HAP-1 (cell line): ENCODE results near the gene FOCAD.
A peak's percentile ranks its signal among the peaks of the same experiment; 100 is the strongest.
"Not testable (repeated sequence)": the region's sequence is repeated elsewhere in the genome, so short reads cannot be mapped to it uniquely, and the experiment has no call there.

Experiments used
- DNase-seq, 2 experiments: peaks; one replicate each; pipeline ENCODE4 v3.0.0-alpha.2; 2016 to 2020; ENCODE audit warnings: low spot score in 2 of 2
- H3K27me3 ChIP-seq: fragments of 250-450 bp; sonication (Bioruptor Pico); 2 replicates; pipeline ENCODE4 v1.5.1; 2020; ENCODE audit warnings: low read depth, mild to moderate bottlenecking, moderate library complexity
- H3K36me3 ChIP-seq: fragments of 250-450 bp; sonication (Bioruptor Pico); replicated peaks from 2 replicates; pipeline ENCODE4 v1.5.1; 2020; ENCODE audit warnings: mild to moderate bottlenecking
- H3K4me1 ChIP-seq: fragments of 250-450 bp; sonication (Bioruptor Pico); 2 replicates; pipeline ENCODE4 v1.5.1; 2020; ENCODE audit warnings: mild to moderate bottlenecking
- H3K4me3 ChIP-seq: fragments of 250-450 bp; sonication (Bioruptor Pico); 2 replicates; pipeline ENCODE4 v1.5.1; 2020; ENCODE audit warnings: mild to moderate bottlenecking, moderate library complexity
- H3K9me3 ChIP-seq: fragments of 250-450 bp; sonication (Bioruptor Pico); 2 replicates; pipeline ENCODE4 v1.5.1; 2020; ENCODE audit warnings: mild to moderate bottlenecking, moderate library complexity
- in situ Hi-C: fragments of 300-500 bp; cut with MboI; formaldehyde crosslinking; loops from 3 replicates; pipeline ENCODE4 v1.14.3; 2020; ENCODE audit warnings: low sequenced_read_pairs, inconsistent platforms, mixed read lengths

The FOCAD gene

GRCh38 chr9:20929276-20929675 lies 245.2 kb downstream of the FOCAD start:
- H3K36me3 ChIP-seq, result no peaks in the 10 kb centered on the region; the same call in 1 of the 2 replicates
- no peak overlapping the region for H3K4me3 ChIP-seq
- DNase-seq, result no peak
- in situ Hi-C loops, result no loop called here
- H3K27me3 ChIP-seq, result no peaks in the 10 kb centered on the region
- H3K9me3 ChIP-seq, result no peaks in the 10 kb centered on the region
- H3K4me1 ChIP-seq, result no peaks in the 10 kb centered on the region

DNA sequence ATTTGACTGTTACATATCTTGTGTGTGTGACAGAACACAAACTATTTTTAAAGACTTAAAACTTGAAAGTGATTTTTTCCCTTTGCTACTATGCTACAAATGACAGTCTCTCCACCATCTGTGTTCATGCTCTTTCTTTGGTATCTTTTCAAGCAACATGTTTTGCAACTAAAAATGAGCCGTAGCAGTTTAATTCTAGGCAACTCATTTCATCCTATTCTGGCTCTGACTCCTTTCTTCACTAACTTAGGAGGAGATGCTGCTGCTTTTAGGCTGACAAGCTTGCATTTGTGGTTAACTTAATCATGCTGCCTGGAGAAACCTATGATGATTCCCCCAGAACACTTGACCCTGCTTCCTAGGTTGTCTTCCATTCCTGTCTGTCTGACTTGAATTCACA lies 246.8 kb downstream of the FOCAD start:
- no peaks in the 10 kb centered on the region for H3K4me1 ChIP-seq
- no peaks in the 10 kb centered on the region for H3K27me3 ChIP-seq
- in situ Hi-C loops, result no loop called here
- H3K36me3 ChIP-seq, result no peaks in the 10 kb centered on the region; the same call in 1 of the 2 replicates
- H3K9me3 ChIP-seq, result no peaks in the 10 kb centered on the region
- no peak for DNase-seq
- H3K4me3 ChIP-seq, result no peak overlapping the region

DNA sequence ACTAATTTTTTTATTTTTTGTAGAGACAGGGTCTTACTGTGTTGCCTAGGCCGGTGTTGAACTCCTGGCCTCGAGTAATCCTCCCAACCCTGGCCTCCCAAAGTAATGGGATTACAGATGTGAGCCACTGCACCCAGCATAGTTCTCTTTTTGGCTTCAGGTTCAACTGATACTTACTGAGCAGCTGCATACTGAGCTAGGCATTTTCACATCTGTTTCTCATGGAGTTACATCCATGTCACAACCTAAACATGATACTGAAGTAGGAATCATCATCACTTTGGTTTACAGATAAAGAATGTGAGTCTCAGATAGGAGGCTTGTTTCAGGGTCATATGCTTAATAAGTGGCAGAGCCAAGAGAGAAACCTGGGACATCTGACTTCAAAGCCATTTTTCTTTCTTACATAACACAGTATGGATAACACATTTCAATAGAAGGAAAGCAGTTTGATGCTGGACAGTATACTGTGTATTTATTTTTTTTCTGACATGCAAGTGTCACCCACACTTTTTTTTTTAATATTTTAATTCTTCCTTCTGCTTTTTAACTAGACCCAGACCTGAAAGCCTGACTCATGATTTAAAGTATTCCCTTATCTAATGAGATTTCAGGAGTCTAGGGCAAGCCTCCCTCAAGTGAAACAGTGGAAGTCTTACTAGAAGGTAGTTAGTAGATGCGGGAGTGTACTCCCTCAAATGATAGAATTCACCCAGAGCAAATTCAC lies 256.6 kb downstream of the FOCAD start:
- in situ Hi-C loops, result loop anchor here (10.0 kb wide), 1 partner anchor 586 kb away; no protein-coding TSS in a partner anchor

GRCh38 chr9:20941174-20941690 lies 257.2 kb downstream of the FOCAD start:
- in situ Hi-C loops, result loop anchor here (10.0 kb wide), 1 partner anchor 586 kb away; no protein-coding TSS in a partner anchor

More for the DNA sequence above, 256.6 kb downstream of the FOCAD start:
- Histone ChIP-seq H3K9me3 (no peaks in the 10 kb centered on the region), H3K4me3 (no peak overlapping the region), H3K36me3 (no peaks in the 10 kb centered on the region), H3K4me1 (peaks cover 9% of the 10 kb centered on the region), H3K27me3 (no peaks in the 10 kb centered on the region)
- no peak for DNase-seq

DNA sequence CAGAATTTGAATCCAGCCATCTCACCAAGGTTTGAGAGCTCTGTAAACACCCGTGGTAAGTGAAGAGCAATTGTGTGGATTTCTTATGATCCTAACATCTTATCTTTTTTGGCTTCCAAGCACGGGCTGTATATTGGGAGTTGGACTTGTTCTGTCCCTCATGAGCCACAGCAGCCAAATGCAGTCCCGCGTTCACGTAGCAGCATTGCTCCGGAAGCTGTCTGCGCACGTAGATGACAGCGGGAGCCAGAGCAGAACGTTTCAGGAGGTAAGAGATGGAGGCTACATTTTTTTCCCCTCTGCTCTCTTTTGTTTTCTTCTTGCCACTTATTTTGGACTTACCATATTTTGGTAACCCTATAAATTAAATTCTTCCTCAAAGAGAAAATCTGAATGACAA lies 260.4 kb downstream of the FOCAD start:
- Histone ChIP-seq H3K27me3 (no peaks in the 10 kb centered on the region), H3K36me3 (no peaks in the 10 kb centered on the region), H3K9me3 (no peaks in the 10 kb centered on the region), H3K4me1 (peaks cover 20% of the 10 kb centered on the region), H3K4me3 (no peak overlapping the region)
- DNase-seq, result no peak
- in situ Hi-C loops, result loop anchor here (10.0 kb wide), 1 partner anchor 590 kb away; no protein-coding TSS in a partner anchor

More at GRCh38 chr9:20941174-20941690, 257.2 kb downstream of the FOCAD start:
- no peaks in the 10 kb centered on the region for H3K36me3 ChIP-seq
- H3K4me3 ChIP-seq, result no peak overlapping the region
- no peaks in the 10 kb centered on the region for H3K27me3 ChIP-seq
- DNase-seq, result peak; percentile 72
- peaks cover 9% of the 10 kb centered on the region for H3K4me1 ChIP-seq
- no peaks in the 10 kb centered on the region for H3K9me3 ChIP-seq

DNA sequence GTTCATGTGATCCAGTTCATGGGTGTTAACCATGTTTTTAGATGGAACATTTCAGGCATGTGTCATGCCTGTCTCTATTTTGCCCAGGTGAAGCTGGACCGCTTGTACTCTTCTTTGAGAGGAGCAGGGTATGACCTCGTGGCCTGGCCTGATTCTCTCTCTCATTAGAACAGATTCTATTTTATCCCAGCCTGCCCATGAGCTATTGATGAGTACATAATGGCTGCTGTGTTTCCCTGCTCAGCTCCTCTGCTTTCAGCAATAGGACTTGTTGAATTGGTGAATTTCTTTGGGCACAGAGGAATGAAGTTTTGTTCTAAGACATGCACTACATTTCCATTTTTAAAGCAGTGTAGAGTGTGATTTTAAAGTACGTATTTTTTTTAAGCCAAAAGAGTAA lies 261.2 kb downstream of the FOCAD start:
- H3K27me3 ChIP-seq, result no peaks in the 10 kb centered on the region
- H3K4me3 ChIP-seq, result no peak overlapping the region
- in situ Hi-C loops, result loop anchor here (10.0 kb wide), 1 partner anchor 590 kb away; no protein-coding TSS in a partner anchor
- DNase-seq, result no peak
- H3K9me3 ChIP-seq, result no peaks in the 10 kb centered on the region
- H3K4me1 ChIP-seq, result peaks cover 20% of the 10 kb centered on the region
- H3K36me3 ChIP-seq, result no peaks in the 10 kb centered on the region

- Histone ChIP-seq H3K9me3 (no peaks in the 10 kb centered on the region), H3K4me3 (no peak overlapping the region), H3K4me1 (peaks cover 20% of the 10 kb centered on the region), H3K27me3 (no peaks in the 10 kb centered on the region), H3K36me3 (peaks cover 3% of the 10 kb centered on the region)
- in situ Hi-C loops, result loop anchor here (10.0 kb wide), 1 partner anchor 591 kb away; no protein-coding TSS in a partner anchor
- no peak for DNase-seq
Observed at GRCh38 chr9:20945856-20946255, 261.8 kb downstream of the FOCAD start.

DNA sequence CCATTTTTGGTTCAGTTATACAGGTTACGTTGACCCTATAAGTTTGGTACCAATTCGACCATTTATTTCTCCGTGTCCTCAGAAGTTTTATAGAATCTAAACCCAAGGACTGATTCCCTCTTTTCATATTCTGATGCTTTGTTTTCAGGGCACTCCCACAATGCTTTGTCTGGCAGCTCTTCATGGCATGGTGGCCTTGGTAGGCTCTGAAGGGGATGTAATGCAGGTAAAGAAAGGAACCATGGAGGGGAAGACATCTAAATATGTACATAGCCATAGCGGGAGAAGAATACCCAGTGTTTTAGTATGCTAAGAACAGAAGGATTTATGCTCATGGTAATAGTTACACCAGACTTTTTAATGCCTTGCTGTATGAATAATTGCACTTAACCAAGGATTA lies 264.6 kb downstream of the FOCAD start:
- in situ Hi-C loops, result loop anchor here (10.0 kb wide), 1 partner anchor 594 kb away; no protein-coding TSS in a partner anchor
- Histone ChIP-seq H3K9me3 (no peaks in the 10 kb centered on the region), H3K36me3 (peaks cover 9% of the 10 kb centered on the region), H3K4me1 (peaks cover 16% of the 10 kb centered on the region), H3K27me3 (no peaks in the 10 kb centered on the region), H3K4me3 (no peak overlapping the region)
- DNase-seq, result peak; percentile 39 to 64

- H3K36me3 ChIP-seq, result peaks cover 9% of the 10 kb centered on the region
- in situ Hi-C loops, result no loop called here
- DNase-seq, result no peak
- peaks cover 10% of the 10 kb centered on the region for H3K4me1 ChIP-seq
- H3K27me3 ChIP-seq, result no peaks in the 10 kb centered on the region
- no peak overlapping the region for H3K4me3 ChIP-seq
- H3K9me3 ChIP-seq, result no peaks in the 10 kb centered on the region
Observed at GRCh38 chr9:20950707-20951106, 266.6 kb downstream of the FOCAD start.

GRCh38 chr9:20962536-20963225 lies 278.6 kb downstream of the FOCAD start:
- Histone ChIP-seq H3K9me3 (no peaks in the 10 kb centered on the region), H3K27me3 (no peaks in the 10 kb centered on the region), H3K4me3 (no peak overlapping the region), H3K36me3 (no peaks in the 10 kb centered on the region), H3K4me1 (peaks cover 3% of the 10 kb centered on the region; the same call in 1 of the 2 replicates)
- in situ Hi-C loops, result no loop called here
- DNase-seq, result peak; percentile 9 to 81

GRCh38 chr9:20972684-20973083 lies 288.6 kb downstream of the FOCAD start:
- Histone ChIP-seq H3K4me1 (0 out of 2 replicates have a peak, but pooled peaks cover 2% of the 10 kb centered on the region), H3K27me3 (no peaks in the 10 kb centered on the region), H3K4me3 (no peak overlapping the region), H3K9me3 (no peaks in the 10 kb centered on the region), H3K36me3 (peaks cover 6% of the 10 kb centered on the region; the same call in 1 of the 2 replicates)
- DNase-seq, result no peak
- in situ Hi-C loops, result no loop called here

DNA sequence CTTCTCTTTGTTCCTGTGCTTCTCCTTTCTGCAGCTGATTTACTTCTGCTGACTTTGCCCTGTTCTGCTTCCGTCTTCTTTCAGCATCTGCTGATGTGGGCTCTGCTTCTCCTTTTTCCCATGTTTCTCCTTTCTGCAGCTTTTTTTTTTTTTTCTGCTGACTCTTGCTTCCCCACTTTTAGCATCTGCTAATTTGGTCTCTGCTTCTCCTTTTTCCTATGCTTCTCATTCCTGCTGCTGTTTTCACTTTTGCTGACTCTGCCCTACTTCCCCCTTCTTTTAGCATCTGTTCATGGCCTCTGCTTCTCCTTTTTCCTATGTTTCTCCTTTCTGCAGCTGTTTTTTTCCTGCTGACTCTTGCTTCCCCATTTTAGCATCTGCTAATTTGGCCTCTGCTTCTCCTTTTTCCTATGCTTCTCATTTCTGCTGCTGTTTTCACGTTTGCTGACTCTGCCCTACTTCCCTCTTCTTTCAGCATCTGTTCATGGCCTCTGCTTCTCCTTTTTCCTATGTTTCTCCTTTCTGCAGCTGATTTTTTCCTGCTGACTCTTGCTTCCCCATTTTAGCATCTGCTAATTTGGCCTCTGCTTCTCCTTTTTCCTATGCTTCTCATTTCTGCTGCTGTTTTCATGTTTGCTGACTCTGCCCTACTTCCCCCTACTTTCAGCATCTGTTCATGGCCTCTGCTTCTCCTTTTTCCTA lies 289.3 kb downstream of the FOCAD start:
- H3K9me3 ChIP-seq, H3K4me3 ChIP-seq, in situ Hi-C loops, H3K4me1 ChIP-seq, H3K27me3 ChIP-seq, H3K36me3 ChIP-seq, DNase-seq: not testable (repeated sequence)

- H3K36me3 ChIP-seq, H3K27me3 ChIP-seq, H3K9me3 ChIP-seq, H3K4me3 ChIP-seq, H3K4me1 ChIP-seq, DNase-seq, in situ Hi-C loops: not testable (repeated sequence)
Observed at GRCh38 chr9:20974191-20974938, 290.3 kb downstream of the FOCAD start.
